HepG2 (cell line): ENCODE results near the gene NECTIN3.

ENCODE experiments used
- ARHGAP35 ChIP-seq: sonication (generic); formaldehyde crosslinking; IDR thresholded peaks from 2 replicates; pipeline ENCODE4 v1.9.0; 2022; ENCODE audit warnings: mild to moderate bottlenecking, inconsistent platforms, moderate library complexity, missing genetic modification reagents, borderline replicate concordance
- CREB1 ChIP-seq, 2 experiments: fragments of 450-650 bp in 1 of 2; IDR thresholded peaks; 2 replicates each; pipeline ENCODE4 v1.6.1; 2016 to 2017; ENCODE audit warnings: control low read depth in 1 of 2, mild to moderate bottlenecking in 1 of 2, missing compliant biosample characterization in 1 of 2, missing genetic modification characterization in 1 of 2
- CTCF ChIP-seq: sonication (generic); formaldehyde crosslinking; IDR thresholded peaks from 2 replicates; pipeline ENCODE4 v1.5.0; 2020; ENCODE audit warnings: mild to moderate bottlenecking, missing genetic modification reagents, moderate library complexity
- MZF1 ChIP-seq: sonication (generic); formaldehyde crosslinking; IDR thresholded peaks from 2 replicates; pipeline ENCODE4 v1.8.1; 2023; ENCODE audit warnings: mild to moderate bottlenecking, missing genetic modification reagents, borderline replicate concordance
- POLR2A ChIP-seq, 2 experiments: IDR thresholded peaks; 2 replicates each; pipeline ENCODE4 v1.6.1; 2011; ENCODE audit warnings: low read depth in 2 of 2, low read length in 2 of 2, mild to moderate bottlenecking in 1 of 2, moderate library complexity in 1 of 2; ENCODE audit not compliant: insufficient read depth in 1 of 2

DNA sequence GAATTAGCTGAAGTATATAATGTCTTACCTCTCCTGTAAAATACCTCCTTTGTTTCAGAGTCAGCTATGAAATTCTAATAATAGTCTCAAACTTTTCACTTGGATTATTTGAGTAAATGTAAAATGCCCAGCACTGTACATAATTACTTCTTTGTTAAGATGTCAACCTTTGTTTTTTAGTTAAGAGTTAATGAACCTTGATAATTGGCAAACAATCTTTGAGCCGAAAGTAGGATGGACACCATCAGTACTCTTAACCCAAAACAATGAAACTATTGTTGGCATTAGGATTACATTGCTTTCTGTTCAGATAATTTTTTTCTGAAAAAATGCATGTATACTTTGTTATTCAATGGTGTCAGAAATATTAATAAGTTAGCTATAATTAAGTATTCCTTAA is 3.0 kb upstream of the NECTIN3 start:
- no peak for TF ChIP-seq CTCF
- TF ChIP-seq MZF1 (CRISPR knock-in tag), result no peak
- TF ChIP-seq POLR2A (IDR thresholded peaks at IDR 0.05; ENCODE audit: insufficient read depth in 1 of 2, low read depth in 2 of 2, low read length in 2 of 2), result no peak
- TF ChIP-seq ARHGAP35, result no peak
- TF ChIP-seq CREB1 (IDR thresholded peaks at IDR 0.05), result no peak
- TF ChIP-seq CREB1 (CRISPR knock-in tag; IDR thresholded peaks at IDR 0.05), result no peak
